ENCODE data around the gene RICTOR. TPM values are rescaled to one million over a fixed set of nuclear protein-coding genes. Genes with fewer than 3 reads are reported as not detected.

RICTOR gene
- total and polyA plus RNA-seq, 9 of the 15 experiments (the other 6 are each of a cell fraction or from before 2014, with no cell fraction given): 13.9 to 46.6 (median 22.6) TPM

- Histone ChIP-seq H3K9me3 (replicated peaks; ENCODE audit: control insufficient read depth, insufficient read depth, low read depth, low read length) (no peaks in the 10 kb centered on the region), H2AFZ (ENCODE audit: low read depth, low read length) (no peak overlapping the region), H3K27ac (ENCODE audit: extremely low read depth, low read depth, low read length) (no peak overlapping the region), H3K9ac (ENCODE audit: insufficient read depth in 1 of 2, low read depth in 2 of 2, low read length in 2 of 2) (no peak overlapping the region), H3K27me3 (ENCODE audit: control insufficient read depth in 2 of 2, insufficient read depth in 2 of 2, low read length in 2 of 2) (no peaks in the 10 kb centered on the region), H3K79me2 (ENCODE audit: control insufficient read depth, insufficient read depth, low read length) (peaks cover 89% of the 10 kb centered on the region), H3K36me3 (ENCODE audit: control insufficient read depth, insufficient read depth, low read length) (peaks cover 15% of the 10 kb centered on the region; the same call in 2 of the 3 replicates), H3K4me3 (no peak overlapping the region), H4K20me1 (replicated peaks; ENCODE audit: control insufficient read depth, insufficient read depth, low read length) (no peaks in the 10 kb centered on the region), H3K4me2 (ENCODE audit: insufficient read depth, low read length) (no peak overlapping the region), H3K9me1 (ENCODE audit: control insufficient read depth, insufficient read depth, low read length) (no peaks in the 10 kb centered on the region), H3K4me1 (replicated peaks in 1 of 2; ENCODE audit: control insufficient read depth in 2 of 2, insufficient read depth in 2 of 2, low read length in 2 of 2) (no peaks in the 10 kb centered on the region)
- no peak for TF ChIP-seq ZNF696 (CRISPR knock-in tag; conservative IDR thresholded peaks at IDR 0.05)
- no peak for TF ChIP-seq ZNF449 (CRISPR knock-in tag; IDR thresholded peaks at IDR 0.05)
- no peak for TF ChIP-seq NCOA1 (IDR thresholded peaks at IDR 0.05; ENCODE audit: low read depth)
- no peak for TF ChIP-seq ZFX (CRISPR knock-in tag; IDR thresholded peaks at IDR 0.05)
- TF ChIP-seq MBD2 (IDR thresholded peaks at IDR 0.05; ENCODE audit: borderline replicate concordance, low read depth): no peak
- TF ChIP-seq ILK (tag; IDR thresholded peaks at IDR 0.05; ENCODE audit: borderline replicate concordance, low read depth): no peak
- CTCF ChIA-PET (ENCODE audit: low intra/inter-chr PET ratio): no interaction called here
- ATAC-seq (no peak), FAIRE-seq (no peak), DNase-seq (ENCODE audit: extremely low read depth in 1 of 4, low spot score in 3 of 4) (no peak)
- in situ Hi-C loops (cut with MboI) (no loop called here), intact Hi-C loops (cut with micrococcal nuclease) (no loop called here)
- POLR2A ChIA-PET: no interaction called here
- BruUV-seq (replicated peaks): no TSS peak
- WGBS (ENCODE audit: insufficient coverage, low coverage, missing lambda C conversion rate): 83% methylated on average over 2 of the region's 2 CpGs
Measured at GRCh38 chr5:39057734-39058133, 16.5 kb downstream of the RICTOR start.
